HEK293 (cell line): ENCODE results near the gene C2.

Source experiments
- CTCF ChIP-seq: fragments of 450-650 bp; formaldehyde crosslinking; IDR thresholded peaks from 2 replicates; pipeline ENCODE4 v1.5.1; 2016; ENCODE audit warnings: missing biosample characterization, missing genetic modification characterization
- GLI4 ChIP-seq: fragments of 450-650 bp; formaldehyde crosslinking; IDR thresholded peaks from 2 replicates; pipeline ENCODE4 v1.5.1; 2016; ENCODE audit warnings: missing biosample characterization, missing genetic modification characterization
- PRDM4 ChIP-seq: fragments of 450-650 bp; formaldehyde crosslinking; IDR thresholded peaks from 2 replicates; pipeline ENCODE4 v1.5.1; 2017; ENCODE audit warnings: missing biosample characterization, missing genetic modification characterization
- REST ChIP-seq: fragments of 450-650 bp; formaldehyde crosslinking; IDR thresholded peaks from 2 replicates; pipeline ENCODE4 v1.5.1; 2016; ENCODE audit warnings: missing biosample characterization, missing genetic modification characterization
- TRIM28 ChIP-seq: IDR thresholded peaks from 2 replicates; pipeline ENCODE4 v1.6.1; 2011; ENCODE audit warnings: low read length, control low read depth, borderline replicate concordance
- ZNF146 ChIP-seq: fragments of 450-650 bp; formaldehyde crosslinking; IDR thresholded peaks from 2 replicates; pipeline ENCODE4 v1.5.1; 2016; ENCODE audit warnings: missing biosample characterization, missing genetic modification characterization
- ZNF23 ChIP-seq: fragments of 450-650 bp; formaldehyde crosslinking; IDR thresholded peaks from 2 replicates; pipeline ENCODE4 v1.5.1; 2016; ENCODE audit warnings: missing biosample characterization, missing genetic modification characterization, borderline replicate concordance
- ZNF280C ChIP-seq: fragments of 450-650 bp; formaldehyde crosslinking; IDR thresholded peaks from 2 replicates; pipeline ENCODE4 v1.5.1; 2016; ENCODE audit warnings: missing biosample characterization, missing genetic modification characterization
- ZNF777 ChIP-seq: fragments of 450-650 bp; formaldehyde crosslinking; IDR thresholded peaks from 2 replicates; pipeline ENCODE4 v1.5.1; 2017; ENCODE audit warnings: missing biosample characterization, missing genetic modification characterization, borderline replicate concordance
- ZNF792 ChIP-seq: fragments of 450-650 bp; formaldehyde crosslinking; IDR thresholded peaks from 2 replicates; pipeline ENCODE4 v1.5.1; 2016; ENCODE audit warnings: missing biosample characterization, missing genetic modification characterization

GRCh38 chr6:31896493-31896855 lies 31.0 kb upstream of the C2 start:
- no peak for TF ChIP-seq TRIM28
- no peak for TF ChIP-seq ZNF777 (tag by site-specific recombination)
- no peak for TF ChIP-seq GLI4 (tag by site-specific recombination)
- TF ChIP-seq ZNF280C (tag by site-specific recombination), result no peak
- no peak for TF ChIP-seq ZNF23 (tag by site-specific recombination)
- no peak for TF ChIP-seq CTCF (tag by site-specific recombination)
- TF ChIP-seq PRDM4 (tag by site-specific recombination), result no peak
- TF ChIP-seq ZNF792, result no peak
- no peak for TF ChIP-seq ZNF146 (tag by site-specific recombination)
- no peak for TF ChIP-seq REST (tag by site-specific recombination)
